HepG2 (cell line): Measurements from ENCODE around the gene TRIM66. TPM values are rescaled to one million over a fixed set of nuclear protein-coding genes. Genes with fewer than 3 reads are reported as not detected.

ENCODE experiments used
- ATRX ChIP-seq: sonication (generic); formaldehyde crosslinking; IDR thresholded peaks from 2 replicates; pipeline ENCODE4 v1.4.0; 2020; ENCODE audit warnings: missing genetic modification reagents, borderline replicate concordance
- DMAP1 ChIP-seq: IDR thresholded peaks from 2 replicates; pipeline ENCODE4 v1.6.1; 2016
- HNRNPK ChIP-seq: fragments of 200-400 bp; formaldehyde crosslinking; IDR thresholded peaks from 2 replicates; pipeline ENCODE4 v1.6.1; 2018; ENCODE audit warnings: low read length, low read depth, moderate library complexity, mild to moderate bottlenecking; ENCODE audit not compliant: poor library complexity, severe bottlenecking
- HOXD1 ChIP-seq: sonication (generic); formaldehyde crosslinking; IDR thresholded peaks from 2 replicates; pipeline ENCODE4 v1.5.0; 2020; ENCODE audit warnings: missing genetic modification reagents
- KDM1A ChIP-seq: IDR thresholded peaks from 2 replicates; pipeline ENCODE4 v1.6.1; 2016; ENCODE audit warnings: missing compliant biosample characterization
- NFE2L2 ChIP-seq: fragments of 150-350 bp; IDR thresholded peaks from 2 replicates; pipeline ENCODE4 v1.6.1; 2014; ENCODE audit warnings: low read length
- PHF5A ChIP-seq: IDR thresholded peaks from one replicate; pipeline ENCODE4 v1.6.1; 2018; ENCODE audit warnings: low read depth, missing genetic modification reagents; ENCODE audit not compliant: unreplicated experiment
- PPARG ChIP-seq: conservative IDR thresholded peaks from 2 replicates; pipeline ENCODE4 v1.6.1; 2016; ENCODE audit warnings: missing biosample characterization, missing genetic modification reagents
- RFX5 ChIP-seq: IDR thresholded peaks from 2 replicates; pipeline ENCODE4 v1.6.1; 2011; ENCODE audit warnings: low read depth, low read length, improper control_type of control experiment
- RFXAP ChIP-seq: sonication (generic); formaldehyde crosslinking; IDR thresholded peaks from 2 replicates; pipeline ENCODE4 v1.4.0; 2020; ENCODE audit warnings: missing genetic modification reagents, borderline replicate concordance
- SMAD9 ChIP-seq: sonication (generic); formaldehyde crosslinking; IDR thresholded peaks from 2 replicates; pipeline ENCODE4 v1.5.1; 2020; ENCODE audit warnings: mild to moderate bottlenecking, missing genetic modification reagents
- SOX13 ChIP-seq, 3 experiments: fragments of 450-650 bp in 1 of 3; sonication (generic) in 1 of 3; formaldehyde crosslinking in 1 of 3; IDR thresholded peaks in 2 of 3; conservative IDR thresholded peaks in 1 of 3; 2 replicates each; pipeline versions ENCODE4 v1.5.0 to v1.6.1; 2016 to 2020; ENCODE audit warnings: antibody characterized with exemption in 1 of 3, mild to moderate bottlenecking in 1 of 3, missing compliant biosample characterization in 1 of 3, missing genetic modification reagents in 1 of 3, moderate library complexity in 1 of 3
- ZNF10 ChIP-seq: sonication (generic); formaldehyde crosslinking; IDR thresholded peaks from 2 replicates; pipeline ENCODE4 v1.4.0; 2020; ENCODE audit warnings: mild to moderate bottlenecking, low read depth, missing genetic modification reagents, borderline replicate concordance
- ZNF530 ChIP-seq: sonication (generic); formaldehyde crosslinking; IDR thresholded peaks from 2 replicates; pipeline ENCODE4 v1.5.0; 2020; ENCODE audit warnings: low read depth, mild to moderate bottlenecking, missing genetic modification reagents
- ZNF543 ChIP-seq: sonication (generic); formaldehyde crosslinking; IDR thresholded peaks from 2 replicates; pipeline ENCODE4 v1.4.0; 2020; ENCODE audit warnings: mild to moderate bottlenecking, missing genetic modification reagents
- ZNF83 ChIP-seq: sonication (generic); formaldehyde crosslinking; IDR thresholded peaks from 2 replicates; pipeline ENCODE4 v1.4.0; 2020; ENCODE audit warnings: missing genetic modification reagents, mild to moderate bottlenecking, borderline replicate concordance
- polyA plus RNA-seq, 8 experiments: library from polyadenylated mRNA; depleted of rRNA in 3 of 8; stranded (reverse) in 7 of 8; unstranded in 1 of 8; fragments of >200 nt; fragmentation: Illumina TruSeq in 4 of 8; extraction: Trizol in 4 of 8; gene quantifications; 2 replicates each; pipeline versions ENCODE4 v1.2.1 to v1.2.3, GENCODE V29; 2011 to 2016; ENCODE audit warnings: low read depth in 4 of 8, missing spikeins in 1 of 8, mixed read lengths in 1 of 8; ENCODE audit not compliant: insufficient read depth in 1 of 8
- total RNA-seq, 5 experiments: library from RNA; depleted of rRNA; stranded (reverse); fragments of >200 nt; fragmentation: Illumina TruSeq; extraction: Trizol; gene quantifications; 2 replicates each; pipeline ENCODE4 v1.2.3, GENCODE V29; 2016; ENCODE audit warnings: low read depth in 1 of 5
- TF ChIP-seq, protein P1 (sequence below): sonication (generic); formaldehyde crosslinking; IDR thresholded peaks from 2 replicates; pipeline ENCODE4 v1.4.0; 2020; ENCODE audit warnings: missing genetic modification reagents, borderline replicate concordance
- TF ChIP-seq, protein P2 (sequence below): IDR thresholded peaks from 2 replicates; pipeline ENCODE4 v1.6.1; 2018; ENCODE audit warnings: missing genetic modification reagents
- TF ChIP-seq, protein P3 (sequence below): IDR thresholded peaks from 2 replicates; pipeline ENCODE4 v1.6.1; 2016; ENCODE audit warnings: missing compliant biosample characterization, missing genetic modification reagents, borderline replicate concordance
- TF ChIP-seq, protein P4 (sequence below): sonication (generic); formaldehyde crosslinking; IDR thresholded peaks from 2 replicates; pipeline ENCODE4 v1.9.0; 2022; ENCODE audit warnings: low read depth, missing genetic modification reagents

The TRIM66 gene
- total and polyA plus RNA-seq, 2 of the 13 experiments (the other 11 are each of a cell fraction or from before 2014, with no cell fraction given): 4.9 to 6.1 TPM

DNA sequence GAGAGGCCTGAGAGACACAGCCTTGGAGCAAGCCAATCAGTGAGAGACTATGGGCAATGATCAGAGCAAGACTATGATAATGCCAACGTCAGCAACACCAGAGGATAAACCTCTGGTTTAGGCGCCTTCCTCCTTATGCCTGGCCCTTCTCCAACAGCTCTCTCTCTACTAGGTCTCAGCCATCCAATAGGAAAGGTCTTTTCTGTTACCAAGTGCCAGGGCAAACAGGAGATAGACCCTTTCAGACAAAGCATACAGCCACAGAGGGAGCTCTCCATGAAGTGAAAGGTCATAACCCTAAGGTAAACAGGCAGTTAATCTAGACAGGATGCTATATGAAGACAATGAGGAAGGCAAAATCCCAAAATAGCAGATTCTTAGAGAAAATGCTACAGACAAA is 98.0 kb downstream of the TRIM66 start (continued):
- TF ChIP-seq, protein P1, sequence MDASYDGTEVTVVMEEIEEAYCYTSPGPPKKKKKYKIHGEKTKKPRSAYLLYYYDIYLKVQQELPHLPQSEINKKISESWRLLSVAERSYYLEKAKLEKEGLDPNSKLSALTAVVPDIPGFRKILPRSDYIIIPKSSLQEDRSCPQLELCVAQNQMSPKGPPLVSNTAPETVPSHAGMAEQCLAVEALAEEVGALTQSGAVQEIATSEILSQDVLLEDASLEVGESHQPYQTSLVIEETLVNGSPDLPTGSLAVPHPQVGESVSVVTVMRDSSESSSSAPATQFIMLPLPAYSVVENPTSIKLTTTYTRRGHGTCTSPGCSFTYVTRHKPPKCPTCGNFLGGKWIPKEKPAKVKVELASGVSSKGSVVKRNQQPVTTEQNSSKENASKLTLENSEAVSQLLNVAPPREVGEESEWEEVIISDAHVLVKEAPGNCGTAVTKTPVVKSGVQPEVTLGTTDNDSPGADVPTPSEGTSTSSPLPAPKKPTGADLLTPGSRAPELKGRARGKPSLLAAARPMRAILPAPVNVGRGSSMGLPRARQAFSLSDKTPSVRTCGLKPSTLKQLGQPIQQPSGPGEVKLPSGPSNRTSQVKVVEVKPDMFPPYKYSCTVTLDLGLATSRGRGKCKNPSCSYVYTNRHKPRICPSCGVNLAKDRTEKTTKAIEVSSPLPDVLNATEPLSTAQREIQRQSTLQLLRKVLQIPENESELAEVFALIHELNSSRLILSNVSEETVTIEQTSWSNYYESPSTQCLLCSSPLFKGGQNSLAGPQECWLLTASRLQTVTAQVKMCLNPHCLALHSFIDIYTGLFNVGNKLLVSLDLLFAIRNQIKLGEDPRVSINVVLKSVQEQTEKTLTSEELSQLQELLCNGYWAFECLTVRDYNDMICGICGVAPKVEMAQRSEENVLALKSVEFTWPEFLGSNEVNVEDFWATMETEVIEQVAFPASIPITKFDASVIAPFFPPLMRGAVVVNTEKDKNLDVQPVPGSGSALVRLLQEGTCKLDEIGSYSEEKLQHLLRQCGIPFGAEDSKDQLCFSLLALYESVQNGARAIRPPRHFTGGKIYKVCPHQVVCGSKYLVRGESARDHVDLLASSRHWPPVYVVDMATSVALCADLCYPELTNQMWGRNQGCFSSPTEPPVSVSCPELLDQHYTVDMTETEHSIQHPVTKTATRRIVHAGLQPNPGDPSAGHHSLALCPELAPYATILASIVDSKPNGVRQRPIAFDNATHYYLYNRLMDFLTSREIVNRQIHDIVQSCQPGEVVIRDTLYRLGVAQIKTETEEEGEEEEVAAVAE (CRISPR knock-in tag): peak; percentile 95
- TF ChIP-seq NFE2L2 (no peak), ZNF83 (CRISPR knock-in tag) (no peak), SMAD9 (CRISPR knock-in tag) (no peak), ZNF10 (CRISPR knock-in tag) (no peak), DMAP1 (CRISPR knock-in tag) (no peak), RFX5 (peak; percentile 85), PPARG (CRISPR knock-in tag) (peak; percentile 84), ZNF543 (CRISPR knock-in tag) (no peak), HOXD1 (CRISPR knock-in tag) (no peak), PHF5A (CRISPR knock-in tag) (no peak), HNRNPK (no peak), ZNF530 (CRISPR knock-in tag) (no peak), KDM1A (CRISPR knock-in tag) (no peak), RFXAP (peak; percentile 96), ATRX (CRISPR knock-in tag) (no peak), SOX13 (IDR thresholded peaks at IDR 0.05) (no peak), SOX13 (CRISPR knock-in tag; conservative IDR thresholded peaks at IDR 0.05 in 1 of 2, IDR thresholded peaks at IDR 0.05 in 1 of 2) (peak in 1 of 2 experiments; percentile 46; a peak in 2 of 4 replicates)
- TF ChIP-seq, protein P2, sequence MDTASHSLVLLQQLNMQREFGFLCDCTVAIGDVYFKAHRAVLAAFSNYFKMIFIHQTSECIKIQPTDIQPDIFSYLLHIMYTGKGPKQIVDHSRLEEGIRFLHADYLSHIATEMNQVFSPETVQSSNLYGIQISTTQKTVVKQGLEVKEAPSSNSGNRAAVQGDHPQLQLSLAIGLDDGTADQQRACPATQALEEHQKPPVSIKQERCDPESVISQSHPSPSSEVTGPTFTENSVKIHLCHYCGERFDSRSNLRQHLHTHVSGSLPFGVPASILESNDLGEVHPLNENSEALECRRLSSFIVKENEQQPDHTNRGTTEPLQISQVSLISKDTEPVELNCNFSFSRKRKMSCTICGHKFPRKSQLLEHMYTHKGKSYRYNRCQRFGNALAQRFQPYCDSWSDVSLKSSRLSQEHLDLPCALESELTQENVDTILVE (CRISPR knock-in tag): no peak
- TF ChIP-seq, protein P3, sequence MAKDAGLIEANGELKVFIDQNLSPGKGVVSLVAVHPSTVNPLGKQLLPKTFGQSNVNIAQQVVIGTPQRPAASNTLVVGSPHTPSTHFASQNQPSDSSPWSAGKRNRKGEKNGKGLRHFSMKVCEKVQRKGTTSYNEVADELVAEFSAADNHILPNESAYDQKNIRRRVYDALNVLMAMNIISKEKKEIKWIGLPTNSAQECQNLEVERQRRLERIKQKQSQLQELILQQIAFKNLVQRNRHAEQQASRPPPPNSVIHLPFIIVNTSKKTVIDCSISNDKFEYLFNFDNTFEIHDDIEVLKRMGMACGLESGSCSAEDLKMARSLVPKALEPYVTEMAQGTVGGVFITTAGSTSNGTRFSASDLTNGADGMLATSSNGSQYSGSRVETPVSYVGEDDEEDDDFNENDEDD: no peak
- TF ChIP-seq, protein P4, sequence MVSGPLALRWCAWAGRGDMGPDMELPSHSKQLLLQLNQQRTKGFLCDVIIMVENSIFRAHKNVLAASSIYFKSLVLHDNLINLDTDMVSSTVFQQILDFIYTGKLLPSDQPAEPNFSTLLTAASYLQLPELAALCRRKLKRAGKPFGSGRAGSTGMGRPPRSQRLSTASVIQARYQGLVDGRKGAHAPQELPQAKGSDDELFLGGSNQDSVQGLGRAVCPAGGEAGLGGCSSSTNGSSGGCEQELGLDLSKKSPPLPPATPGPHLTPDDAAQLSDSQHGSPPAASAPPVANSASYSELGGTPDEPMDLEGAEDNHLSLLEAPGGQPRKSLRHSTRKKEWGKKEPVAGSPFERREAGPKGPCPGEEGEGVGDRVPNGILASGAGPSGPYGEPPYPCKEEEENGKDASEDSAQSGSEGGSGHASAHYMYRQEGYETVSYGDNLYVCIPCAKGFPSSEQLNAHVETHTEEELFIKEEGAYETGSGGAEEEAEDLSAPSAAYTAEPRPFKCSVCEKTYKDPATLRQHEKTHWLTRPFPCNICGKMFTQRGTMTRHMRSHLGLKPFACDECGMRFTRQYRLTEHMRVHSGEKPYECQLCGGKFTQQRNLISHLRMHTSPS (CRISPR knock-in tag): no peak
